ENCODE data around the gene IL16.

The IL16 gene

GRCh38 chr15:81175496-81175895 is 21.2 kb upstream of the IL16 start:
- H3K9ac ChIP-seq (ENCODE audit: low read depth, low read length): no peak overlapping the region
- no peaks in the 10 kb centered on the region for H3K9me3 ChIP-seq (ENCODE audit: insufficient read depth, low read depth, low read length)
- H3K36me3 ChIP-seq (ENCODE audit: insufficient read depth, low read length): no peaks in the 10 kb centered on the region
- no peaks in the 10 kb centered on the region for H3K27me3 ChIP-seq (ENCODE audit: insufficient read depth, low read length)
- 88% methylated on average over 1 of the region's 1 CpG for WGBS
- H3K27ac ChIP-seq (ENCODE audit: low read depth, low read length): no peak overlapping the region
- H3K4me1 ChIP-seq (ENCODE audit: insufficient read depth, low read length): no peaks in the 10 kb centered on the region
- H3K4me3 ChIP-seq (ENCODE audit: low read length): no peak overlapping the region

- Histone ChIP-seq H3K27me3 (ENCODE audit: insufficient read depth, low read length) (no peaks in the 10 kb centered on the region), H3K4me3 (ENCODE audit: low read length) (no peak overlapping the region), H3K36me3 (ENCODE audit: insufficient read depth, low read length) (no peaks in the 10 kb centered on the region), H3K27ac (ENCODE audit: low read depth, low read length) (no peak overlapping the region), H3K9ac (ENCODE audit: low read depth, low read length) (no peak overlapping the region), H3K4me1 (ENCODE audit: insufficient read depth, low read length) (no peaks in the 10 kb centered on the region), H3K9me3 (ENCODE audit: insufficient read depth, low read depth, low read length) (no peaks in the 10 kb centered on the region)
- 91% methylated on average over 16 of the region's 16 CpGs for WGBS
These were observed 20.3 kb upstream of the IL16 start for GRCh38 chr15:81176291-81176893.

GRCh38 chr15:81178365-81178764 is 18.3 kb upstream of the IL16 start:
- 90% methylated on average over 1 of the region's 2 CpGs for WGBS
- H3K4me3 ChIP-seq (ENCODE audit: low read length): no peak overlapping the region
- no peak overlapping the region for H3K9ac ChIP-seq (ENCODE audit: low read depth, low read length)
- no peaks in the 10 kb centered on the region for H3K4me1 ChIP-seq (ENCODE audit: insufficient read depth, low read length)
- no peaks in the 10 kb centered on the region for H3K9me3 ChIP-seq (ENCODE audit: insufficient read depth, low read depth, low read length)
- H3K36me3 ChIP-seq (ENCODE audit: insufficient read depth, low read length): no peaks in the 10 kb centered on the region
- H3K27me3 ChIP-seq (ENCODE audit: insufficient read depth, low read length): no peaks in the 10 kb centered on the region
- no peak overlapping the region for H3K27ac ChIP-seq (ENCODE audit: low read depth, low read length)

GRCh38 chr15:81181220-81181619 is 15.5 kb upstream of the IL16 start:
- H3K4me3 ChIP-seq (ENCODE audit: low read length): no peak overlapping the region
- no peaks in the 10 kb centered on the region for H3K27me3 ChIP-seq (ENCODE audit: insufficient read depth, low read length)
- WGBS: 90% methylated on average over 3 of the region's 3 CpGs
- H3K9me3 ChIP-seq (ENCODE audit: insufficient read depth, low read depth, low read length): no peaks in the 10 kb centered on the region
- H3K27ac ChIP-seq (ENCODE audit: low read depth, low read length): no peak overlapping the region
- H3K36me3 ChIP-seq (ENCODE audit: insufficient read depth, low read length): no peaks in the 10 kb centered on the region
- no peak overlapping the region for H3K9ac ChIP-seq (ENCODE audit: low read depth, low read length)
- no peaks in the 10 kb centered on the region for H3K4me1 ChIP-seq (ENCODE audit: insufficient read depth, low read length)

GRCh38 chr15:81182031-81182755 is 14.5 kb upstream of the IL16 start:
- Histone ChIP-seq H3K9me3 (ENCODE audit: insufficient read depth, low read depth, low read length) (no peaks in the 10 kb centered on the region), H3K9ac (ENCODE audit: low read depth, low read length) (no peak overlapping the region), H3K36me3 (ENCODE audit: insufficient read depth, low read length) (no peaks in the 10 kb centered on the region), H3K27me3 (ENCODE audit: insufficient read depth, low read length) (no peaks in the 10 kb centered on the region), H3K27ac (ENCODE audit: low read depth, low read length) (no peak overlapping the region), H3K4me1 (ENCODE audit: insufficient read depth, low read length) (no peaks in the 10 kb centered on the region), H3K4me3 (ENCODE audit: low read length) (no peak overlapping the region)
- 77% methylated on average over 13 of the region's 13 CpGs for WGBS

- Histone ChIP-seq H3K9me3 (ENCODE audit: insufficient read depth, low read depth, low read length) (no peaks in the 10 kb centered on the region), H3K36me3 (ENCODE audit: insufficient read depth, low read length) (no peaks in the 10 kb centered on the region), H3K9ac (ENCODE audit: low read depth, low read length) (no peak overlapping the region), H3K27me3 (ENCODE audit: insufficient read depth, low read length) (no peaks in the 10 kb centered on the region), H3K4me3 (ENCODE audit: low read length) (no peak overlapping the region), H3K27ac (ENCODE audit: low read depth, low read length) (no peak overlapping the region), H3K4me1 (ENCODE audit: insufficient read depth, low read length) (no peaks in the 10 kb centered on the region)
- WGBS: 64% methylated on average over 13 of the region's 13 CpGs
These were observed 13.8 kb upstream of the IL16 start for GRCh38 chr15:81182756-81183438.

- 75% methylated on average over 4 of the region's 4 CpGs for WGBS
- Histone ChIP-seq H3K36me3 (ENCODE audit: insufficient read depth, low read length) (no peaks in the 10 kb centered on the region), H3K4me1 (ENCODE audit: insufficient read depth, low read length) (no peaks in the 10 kb centered on the region), H3K27me3 (ENCODE audit: insufficient read depth, low read length) (no peaks in the 10 kb centered on the region), H3K9ac (ENCODE audit: low read depth, low read length) (no peak overlapping the region), H3K9me3 (ENCODE audit: insufficient read depth, low read depth, low read length) (no peaks in the 10 kb centered on the region), H3K27ac (ENCODE audit: low read depth, low read length) (no peak overlapping the region), H3K4me3 (ENCODE audit: low read length) (no peak overlapping the region)
These were observed 13.3 kb upstream of the IL16 start for GRCh38 chr15:81183439-81183775.

- no peaks in the 10 kb centered on the region for H3K9me3 ChIP-seq (ENCODE audit: insufficient read depth, low read depth, low read length)
- no peaks in the 10 kb centered on the region for H3K27me3 ChIP-seq (ENCODE audit: insufficient read depth, low read length)
- 80% methylated on average over 5 of the region's 5 CpGs for WGBS
- no peak overlapping the region for H3K4me3 ChIP-seq (ENCODE audit: low read length)
- no peak overlapping the region for H3K27ac ChIP-seq (ENCODE audit: low read depth, low read length)
- H3K4me1 ChIP-seq (ENCODE audit: insufficient read depth, low read length): no peaks in the 10 kb centered on the region
- H3K36me3 ChIP-seq (ENCODE audit: insufficient read depth, low read length): no peaks in the 10 kb centered on the region
- H3K9ac ChIP-seq (ENCODE audit: low read depth, low read length): no peak overlapping the region
These were observed 12.5 kb upstream of the IL16 start for GRCh38 chr15:81184188-81184587.

- H3K27ac ChIP-seq (ENCODE audit: low read depth, low read length): no peak overlapping the region
- 92% methylated on average over 4 of the region's 5 CpGs for WGBS
These were observed 10.9 kb upstream of the IL16 start for GRCh38 chr15:81185631-81186295.

GRCh38 chr15:81188354-81188753 is 8.3 kb upstream of the IL16 start:
- no peak overlapping the region for H3K27ac ChIP-seq (ENCODE audit: low read depth, low read length)
- WGBS: 90% methylated on average over 8 of the region's 8 CpGs

More at GRCh38 chr15:81185631-81186295, 10.9 kb upstream of the IL16 start:
- Histone ChIP-seq H3K4me1 (ENCODE audit: insufficient read depth, low read length) (no peaks in the 10 kb centered on the region), H3K9ac (ENCODE audit: low read depth, low read length) (no peak overlapping the region), H3K4me3 (ENCODE audit: low read length) (no peak overlapping the region), H3K9me3 (ENCODE audit: insufficient read depth, low read depth, low read length) (no peaks in the 10 kb centered on the region), H3K27me3 (ENCODE audit: insufficient read depth, low read length) (no peaks in the 10 kb centered on the region), H3K36me3 (ENCODE audit: insufficient read depth, low read length) (no peaks in the 10 kb centered on the region)

GRCh38 chr15:81189583-81190283 is 6.9 kb upstream of the IL16 start:
- H3K4me1 ChIP-seq (ENCODE audit: insufficient read depth, low read length): no peaks in the 10 kb centered on the region
- H3K9ac ChIP-seq (ENCODE audit: low read depth, low read length): no peak overlapping the region
- no peaks in the 10 kb centered on the region for H3K9me3 ChIP-seq (ENCODE audit: insufficient read depth, low read depth, low read length)
- H3K4me3 ChIP-seq (ENCODE audit: low read length): no peak overlapping the region
- no peaks in the 10 kb centered on the region for H3K36me3 ChIP-seq (ENCODE audit: insufficient read depth, low read length)
- no peak overlapping the region for H3K27ac ChIP-seq (ENCODE audit: low read depth, low read length)
- WGBS: 92% methylated on average over 11 of the region's 11 CpGs
- no peaks in the 10 kb centered on the region for H3K27me3 ChIP-seq (ENCODE audit: insufficient read depth, low read length)

More at GRCh38 chr15:81188354-81188753, 8.3 kb upstream of the IL16 start:
- Histone ChIP-seq H3K4me3 (ENCODE audit: low read length) (no peak overlapping the region), H3K9ac (ENCODE audit: low read depth, low read length) (no peak overlapping the region), H3K4me1 (ENCODE audit: insufficient read depth, low read length) (no peaks in the 10 kb centered on the region), H3K27me3 (ENCODE audit: insufficient read depth, low read length) (no peaks in the 10 kb centered on the region), H3K36me3 (ENCODE audit: insufficient read depth, low read length) (no peaks in the 10 kb centered on the region), H3K9me3 (ENCODE audit: insufficient read depth, low read depth, low read length) (no peaks in the 10 kb centered on the region)

Data from HUES64 (cell line).